NCI-H2196 treated with DMSO at 0.1 percent for 48 hours (cell line): ENCODE data around the gene CEP89.
A peak's percentile ranks its signal among the peaks of the same experiment; 100 is the strongest.

ENCODE experiments used
- DNase-seq: peaks from one replicate; lab custom pipeline; 2025; ENCODE audit not compliant: unreplicated experiment; lab: John Stamatoyannopoulos, UW

CEP89 gene

DNA sequence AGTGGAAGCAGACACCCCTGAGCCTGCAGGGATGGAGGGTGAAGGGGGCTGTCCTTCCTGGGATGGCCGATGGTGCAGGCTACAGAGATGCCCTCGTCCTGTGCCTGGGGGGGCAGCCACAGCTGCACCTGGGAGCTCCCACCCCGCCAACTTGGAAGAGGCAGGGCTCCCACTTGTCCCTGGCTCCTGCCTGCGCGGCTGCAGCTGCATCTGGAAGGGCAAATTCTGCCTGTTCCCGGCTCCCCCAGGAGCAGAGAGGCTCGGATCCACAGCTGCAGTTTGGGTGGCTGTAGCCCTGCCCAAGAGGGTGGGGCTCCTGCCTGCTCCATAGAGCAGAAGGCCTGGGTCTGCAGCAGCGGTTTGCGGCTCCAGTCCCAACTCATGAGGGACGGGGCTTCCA is 2.2 kb downstream of the CEP89 start:
- no peak for DNase-seq

DNA sequence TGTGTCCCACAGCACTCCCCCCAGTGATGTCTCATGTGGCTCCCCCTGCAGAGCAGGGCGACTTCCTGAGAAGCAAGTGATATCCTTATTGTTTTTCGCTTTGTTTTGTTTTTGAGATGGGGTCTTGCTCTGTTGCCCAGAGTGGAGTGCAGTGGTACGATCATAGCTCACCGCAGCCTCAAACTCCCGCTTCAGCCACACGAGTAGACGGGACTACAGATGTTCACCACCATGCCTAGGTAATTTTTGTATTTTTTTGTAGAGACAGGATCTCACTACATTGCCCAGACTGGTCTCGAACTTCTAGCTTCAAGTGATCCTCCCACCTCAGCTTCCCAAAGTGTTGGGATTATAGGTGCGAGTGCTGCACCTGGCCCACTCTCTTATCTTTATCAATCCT is 5.0 kb downstream of the CEP89 start:
- DNase-seq = no peak

DNA sequence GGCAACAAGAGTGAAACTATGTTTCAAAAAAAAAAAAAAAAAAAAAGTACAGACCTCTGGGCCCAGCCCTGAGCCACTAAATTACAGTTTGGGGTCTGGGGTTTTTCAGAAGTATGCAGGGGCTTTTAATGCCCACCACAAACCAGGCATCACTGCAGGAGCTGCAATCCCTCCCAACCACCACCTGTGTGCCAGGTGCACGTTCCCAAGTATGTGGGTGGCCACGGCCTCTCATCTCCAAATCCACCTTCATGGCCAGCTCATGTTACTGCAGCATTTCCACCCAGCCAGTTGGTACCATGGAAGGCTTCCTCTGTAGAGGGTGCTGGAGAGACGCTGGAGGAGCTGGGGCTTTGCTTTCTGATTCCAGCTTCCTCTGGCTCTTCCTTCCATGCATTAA is 26.5 kb downstream of the CEP89 start:
- no peak for DNase-seq

DNA sequence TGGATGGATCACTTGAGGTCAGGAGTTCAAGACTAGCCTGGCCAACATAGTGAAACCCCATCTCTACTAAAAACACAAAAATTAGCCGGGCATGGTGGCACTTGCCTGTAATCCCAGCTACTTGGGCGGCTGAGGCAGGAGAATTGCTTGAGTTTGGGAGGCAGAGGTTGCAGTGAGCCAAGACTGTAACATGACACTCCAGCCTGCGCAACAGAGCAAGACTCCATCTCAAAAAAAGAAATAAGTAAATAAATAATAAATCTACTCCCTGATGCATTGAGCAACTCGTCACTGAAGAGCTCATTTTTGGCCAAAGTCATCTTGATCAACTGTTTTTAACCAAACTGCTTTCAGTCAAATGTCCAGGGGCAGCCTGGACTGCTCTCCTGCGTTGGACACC is 30.5 kb downstream of the CEP89 start:
- peak; percentile 5 for DNase-seq

DNA sequence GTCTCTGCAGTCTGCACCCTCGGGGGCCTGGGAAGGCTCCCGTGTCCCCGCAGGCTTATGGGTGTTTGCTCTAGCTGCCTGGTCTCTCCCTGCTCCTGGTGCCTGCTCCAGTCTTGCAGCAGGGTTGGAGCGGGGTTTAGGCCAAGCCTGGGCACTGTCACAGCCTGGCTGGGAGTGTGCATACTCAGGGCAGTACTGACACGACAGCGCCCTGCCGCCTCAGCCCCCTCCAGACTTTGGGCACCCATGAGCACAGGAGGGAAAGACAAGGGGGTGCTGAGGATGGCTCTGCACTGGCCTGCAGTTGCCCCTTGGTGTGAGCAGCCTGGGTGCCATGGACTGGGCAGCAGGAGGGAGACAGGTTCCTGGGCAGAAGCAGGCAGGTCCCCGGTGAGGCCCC is 35.7 kb downstream of the CEP89 start:
- DNase-seq = no peak

DNA sequence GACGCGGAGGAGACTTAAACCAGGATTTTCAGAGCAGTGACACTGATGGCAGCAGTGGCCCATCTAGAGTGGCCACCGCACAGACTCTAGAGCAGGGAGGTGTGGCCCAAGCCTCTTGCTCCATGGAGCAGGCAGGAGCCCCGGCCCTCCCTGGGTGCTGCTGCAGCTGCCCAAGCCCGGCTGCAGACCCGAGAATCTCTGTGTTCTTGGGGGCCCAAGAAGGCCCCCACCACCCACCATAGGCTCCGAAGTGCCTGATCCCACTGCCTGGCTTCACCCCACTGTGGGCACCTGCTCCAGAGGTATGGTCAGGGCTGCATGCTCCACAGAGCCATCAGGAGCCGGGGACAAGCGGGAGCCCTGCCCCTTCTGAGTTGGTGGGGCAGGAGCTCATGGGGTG is 36.1 kb downstream of the CEP89 start:
- no peak for DNase-seq

DNA sequence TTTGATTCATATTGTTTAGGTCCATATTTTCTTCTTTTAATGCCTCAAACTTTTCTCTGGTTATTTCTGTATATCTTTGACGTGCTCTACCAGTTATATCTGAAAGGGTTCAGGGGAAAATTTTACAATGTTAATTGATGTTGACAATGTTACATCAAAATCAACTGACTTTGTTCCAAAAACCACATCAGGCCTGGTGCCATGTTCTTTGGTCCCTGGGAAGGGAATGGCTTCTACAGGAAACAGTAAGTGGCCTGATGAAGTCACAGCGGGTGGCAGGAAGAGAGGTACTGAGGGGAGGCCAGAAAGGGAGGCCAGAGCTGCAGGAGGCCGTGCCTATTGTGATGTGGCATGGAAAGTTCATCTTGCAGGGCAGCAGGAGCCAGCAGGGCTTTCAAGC is 38.2 kb downstream of the CEP89 start:
- no peak for DNase-seq

DNA sequence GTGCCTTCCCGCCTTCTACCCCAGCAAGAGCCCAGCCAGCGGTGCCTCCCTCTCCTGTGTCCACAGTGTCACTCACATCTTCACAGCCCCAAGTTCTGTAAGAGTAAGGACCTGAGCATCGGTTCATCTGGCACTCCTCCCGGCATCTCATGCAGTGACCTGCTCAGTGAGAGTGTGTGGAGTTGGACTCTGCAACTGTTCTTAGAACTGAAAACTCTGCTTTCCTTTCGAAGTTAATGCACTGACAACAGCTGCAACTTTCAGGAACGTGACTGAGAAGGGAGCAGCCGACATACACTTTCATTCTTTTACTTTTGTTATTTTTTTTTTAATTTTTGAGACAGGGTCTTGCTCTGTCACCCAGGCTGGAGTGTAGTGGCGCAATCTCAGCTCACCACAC is 41.2 kb downstream of the CEP89 start:
- no peak for DNase-seq

DNA sequence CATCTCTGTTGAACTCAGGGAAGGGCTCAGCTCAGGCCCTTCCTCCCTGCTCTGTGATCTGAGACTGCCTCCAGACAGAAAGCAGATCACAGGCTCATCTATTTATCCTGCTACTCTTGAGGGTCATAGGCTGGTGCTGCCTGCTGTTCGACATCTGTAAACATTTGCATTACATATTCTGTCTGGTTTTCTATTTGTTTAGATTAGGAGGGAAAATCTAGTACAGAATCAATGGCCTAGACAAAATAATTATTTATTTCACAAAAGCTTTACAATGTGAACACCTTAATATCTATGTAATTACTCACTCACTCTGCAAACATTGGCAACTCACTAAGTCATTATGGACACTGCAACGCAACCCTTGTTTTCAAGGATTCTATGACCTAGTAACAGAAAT is 43.0 kb downstream of the CEP89 start:
- DNase-seq = peak; percentile 14

DNA sequence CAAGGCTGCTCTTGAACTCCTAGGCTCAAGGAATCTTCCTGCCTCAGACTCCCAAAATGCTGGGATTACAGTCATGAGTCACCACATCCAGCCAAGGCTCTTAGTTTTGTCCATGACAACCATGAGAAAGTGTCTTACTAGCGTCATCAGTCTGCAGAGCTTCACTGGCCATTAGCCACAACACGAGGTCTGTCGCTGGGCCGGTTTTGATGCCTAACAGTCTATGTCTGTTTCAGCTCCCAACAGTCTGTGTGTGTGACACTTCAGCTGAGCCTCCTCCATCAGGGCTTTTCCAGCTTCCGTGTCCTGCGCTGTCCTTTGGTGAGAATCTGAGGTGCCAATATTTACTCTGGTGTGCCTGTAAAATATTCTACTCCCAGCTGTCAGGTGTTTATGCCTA is 47.6 kb downstream of the CEP89 start:
- no peak for DNase-seq

DNA sequence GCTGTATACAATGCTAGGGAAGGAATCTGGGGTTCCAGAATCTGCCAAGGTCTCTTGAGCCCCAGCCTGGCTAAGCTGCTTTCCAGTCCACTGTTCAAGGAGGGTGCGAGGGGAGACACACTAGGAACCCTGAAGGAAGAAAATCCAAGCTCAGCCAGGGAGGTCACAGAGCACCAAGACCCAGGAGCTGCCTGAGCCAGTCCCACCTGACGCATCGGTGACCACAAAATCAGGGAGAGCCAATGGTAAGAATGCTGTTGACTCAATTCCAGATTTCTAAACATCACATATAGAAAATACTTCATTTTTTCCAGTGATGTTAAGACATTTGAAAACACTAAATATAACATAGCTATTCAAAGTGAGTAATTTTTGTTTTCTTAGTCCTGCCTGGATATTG is 50.1 kb downstream of the CEP89 start:
- DNase-seq = no peak

DNA sequence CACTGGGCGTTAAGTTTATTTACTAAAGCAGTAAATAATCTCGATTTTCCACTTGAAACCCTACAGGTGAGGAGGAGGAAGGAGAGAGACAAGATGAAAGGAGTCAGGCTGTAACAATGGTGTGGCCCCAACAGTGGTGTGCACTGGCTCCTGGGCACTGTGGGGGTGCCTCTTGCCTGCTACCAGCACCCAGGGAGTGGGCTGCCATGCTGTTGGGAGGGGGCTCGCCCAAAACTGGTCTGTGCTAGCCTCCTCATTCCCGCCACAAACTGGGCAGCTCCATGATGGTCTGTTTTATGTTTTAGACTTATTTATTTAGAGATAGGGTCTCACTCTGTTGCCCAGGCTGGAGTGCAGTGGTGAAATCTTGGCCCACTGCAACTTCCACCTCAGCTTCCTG is 52.4 kb downstream of the CEP89 start:
- no peak for DNase-seq

DNA sequence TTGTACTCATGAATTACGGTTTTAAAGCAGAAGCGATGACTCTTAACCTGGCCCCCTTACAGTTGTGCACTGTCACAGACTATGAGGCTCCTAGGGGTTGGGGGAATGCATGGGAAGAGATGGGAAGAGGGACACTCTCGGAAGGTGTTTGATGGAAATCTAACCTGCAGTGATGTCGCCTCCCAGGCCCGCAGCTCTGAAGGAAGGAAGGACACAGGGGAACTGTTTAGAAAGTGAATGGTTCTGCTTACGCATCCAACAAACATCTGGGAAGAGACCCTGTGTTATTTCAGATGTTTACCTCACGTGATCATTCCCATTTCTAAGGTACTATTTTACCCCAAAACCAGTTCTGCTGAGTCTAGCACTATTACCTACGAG is 54.2 kb downstream of the CEP89 start:
- DNase-seq = no peak

DNA sequence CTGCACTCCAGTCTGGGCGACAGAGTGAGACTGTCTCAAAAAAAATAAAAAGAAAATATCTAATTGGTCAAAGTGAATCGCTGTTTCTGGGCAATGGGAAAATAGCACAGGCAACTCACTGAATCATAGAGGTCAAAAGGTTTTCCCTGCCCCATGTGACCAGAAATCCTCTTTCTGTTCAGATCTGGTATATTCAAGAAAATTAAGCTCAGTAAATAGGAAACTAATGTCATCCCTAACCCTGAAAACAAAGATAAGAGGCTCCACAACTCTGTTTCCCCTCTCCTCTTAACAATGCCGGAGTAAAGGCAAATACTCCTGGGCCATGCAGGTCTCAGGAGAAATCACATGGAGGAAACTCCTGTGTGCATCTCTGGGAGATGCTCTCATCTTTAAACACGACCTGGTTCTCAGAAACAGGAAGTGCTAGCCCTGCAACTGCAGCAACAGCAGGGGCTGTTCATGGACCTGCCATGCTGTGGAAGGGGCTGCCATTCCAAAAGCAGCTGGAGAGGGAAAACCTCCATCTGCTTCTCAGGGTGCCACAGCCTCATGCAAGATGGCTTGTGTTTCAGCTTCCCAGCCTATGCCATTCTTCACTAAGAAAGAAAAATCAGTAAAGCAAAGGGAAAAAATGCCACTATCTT is 54.7 kb downstream of the CEP89 start:
- DNase-seq = no peak

DNA sequence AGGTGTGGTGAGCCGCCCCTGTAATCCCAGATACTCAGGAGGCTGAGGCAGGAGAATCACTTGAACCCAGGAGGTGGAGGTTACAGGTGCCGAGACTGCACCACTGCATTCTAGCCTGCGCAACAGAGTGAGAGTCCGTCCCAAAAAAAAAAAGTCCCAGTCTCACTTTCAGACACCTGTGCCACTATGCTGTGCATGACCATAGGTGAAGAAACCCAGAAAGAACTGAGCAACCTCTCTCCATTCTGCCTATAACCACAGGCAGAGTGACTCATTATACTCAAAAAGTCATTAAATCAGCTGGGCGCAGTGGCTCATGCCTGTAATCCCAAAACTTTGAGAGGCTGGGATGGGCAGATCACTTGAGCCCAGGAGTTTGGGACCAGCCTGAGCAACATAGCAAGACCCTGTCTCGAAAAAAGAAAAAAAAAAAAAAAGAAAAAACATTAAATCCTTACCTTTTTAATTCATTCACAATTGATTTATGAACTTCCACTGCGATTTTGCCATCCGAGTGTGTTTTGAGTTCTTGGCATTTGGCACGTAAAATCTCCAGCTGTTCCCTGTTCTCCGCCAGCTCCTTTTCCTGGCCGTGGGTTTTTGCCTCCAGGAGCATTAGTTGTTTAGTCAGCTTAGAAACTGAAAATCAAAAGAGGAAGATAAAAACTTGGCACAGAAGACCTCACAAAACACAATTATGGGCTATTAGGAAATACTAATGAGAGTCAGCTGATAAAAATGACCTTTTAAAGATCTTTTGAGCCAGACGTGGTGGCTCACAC is 56.7 kb downstream of the CEP89 start:
- no peak for DNase-seq

DNA sequence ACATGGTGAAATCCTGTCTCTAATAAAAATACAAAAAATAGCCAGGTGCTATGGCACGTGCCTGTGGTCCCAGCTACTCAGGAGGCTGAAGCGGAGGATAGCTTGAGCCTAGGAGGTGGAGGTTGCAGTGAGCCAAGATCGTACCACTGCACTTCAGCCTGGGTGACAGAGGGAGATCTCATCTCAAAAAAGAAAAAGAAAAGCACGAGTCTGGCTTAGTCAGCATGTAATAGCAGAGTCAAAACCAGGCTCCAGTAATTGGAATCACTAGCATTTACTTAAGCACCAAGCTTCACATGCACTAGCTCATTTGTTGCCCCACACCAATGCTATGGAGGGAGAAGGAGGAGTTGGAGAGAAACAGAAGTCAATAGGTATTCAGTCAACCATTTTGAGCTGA is 60.3 kb downstream of the CEP89 start:
- no peak for DNase-seq

DNA sequence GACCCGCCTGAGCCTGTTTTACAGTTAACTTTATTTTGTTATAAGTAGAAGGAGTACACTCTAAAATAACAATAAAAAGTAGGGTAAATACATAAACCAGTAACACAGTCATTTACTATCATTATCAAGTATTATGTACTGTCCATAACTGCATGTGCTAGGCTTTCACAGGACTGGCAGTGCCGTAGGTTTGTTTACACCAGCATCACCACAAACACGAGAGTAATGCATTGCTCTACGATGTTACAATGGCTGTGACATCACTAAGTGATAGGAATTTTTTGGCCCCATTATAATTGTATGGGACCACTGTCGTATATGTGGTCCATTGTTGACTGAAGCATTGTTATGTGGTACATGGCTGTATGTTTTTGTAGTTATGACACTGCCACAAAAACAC is 60.9 kb downstream of the CEP89 start:
- no peak for DNase-seq

DNA sequence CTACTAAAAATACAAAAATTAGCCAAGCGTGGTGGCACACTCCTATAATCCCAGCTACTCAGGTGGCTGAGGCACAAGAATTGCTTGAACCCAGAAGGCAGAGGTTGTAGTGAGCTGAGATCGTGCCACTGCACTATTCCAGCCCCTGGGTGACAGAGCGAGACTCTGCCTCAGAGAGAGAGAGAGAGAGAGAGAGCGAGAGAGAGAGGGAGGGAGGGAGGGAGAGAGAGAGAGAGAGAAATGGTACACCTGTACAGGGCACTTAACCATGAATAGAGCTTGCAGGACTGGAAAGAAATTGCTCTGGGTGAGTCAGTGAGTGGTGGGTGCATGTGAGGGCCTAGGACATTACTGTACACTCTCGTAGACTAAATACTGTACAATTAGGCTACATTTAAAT is 61.7 kb downstream of the CEP89 start:
- no peak for DNase-seq

DNA sequence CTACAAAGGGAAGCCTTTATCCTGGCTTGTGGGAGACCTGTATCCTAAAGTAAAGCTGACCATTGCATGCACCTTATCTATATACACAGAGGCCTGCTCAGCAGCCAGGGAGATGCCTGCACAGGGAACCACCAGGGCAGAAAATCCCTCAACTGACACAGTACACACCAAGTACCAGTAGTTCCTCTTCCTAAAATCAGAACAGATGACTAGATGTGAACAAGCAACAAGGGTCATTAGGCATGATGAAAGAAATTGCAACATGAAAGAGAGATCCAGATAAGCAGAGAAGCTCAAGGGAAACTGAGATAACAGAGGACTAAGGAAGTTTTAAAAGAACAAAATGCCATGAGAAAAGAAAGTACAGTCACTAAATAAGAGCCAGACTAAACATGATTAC is 62.5 kb downstream of the CEP89 start:
- no peak for DNase-seq

DNA sequence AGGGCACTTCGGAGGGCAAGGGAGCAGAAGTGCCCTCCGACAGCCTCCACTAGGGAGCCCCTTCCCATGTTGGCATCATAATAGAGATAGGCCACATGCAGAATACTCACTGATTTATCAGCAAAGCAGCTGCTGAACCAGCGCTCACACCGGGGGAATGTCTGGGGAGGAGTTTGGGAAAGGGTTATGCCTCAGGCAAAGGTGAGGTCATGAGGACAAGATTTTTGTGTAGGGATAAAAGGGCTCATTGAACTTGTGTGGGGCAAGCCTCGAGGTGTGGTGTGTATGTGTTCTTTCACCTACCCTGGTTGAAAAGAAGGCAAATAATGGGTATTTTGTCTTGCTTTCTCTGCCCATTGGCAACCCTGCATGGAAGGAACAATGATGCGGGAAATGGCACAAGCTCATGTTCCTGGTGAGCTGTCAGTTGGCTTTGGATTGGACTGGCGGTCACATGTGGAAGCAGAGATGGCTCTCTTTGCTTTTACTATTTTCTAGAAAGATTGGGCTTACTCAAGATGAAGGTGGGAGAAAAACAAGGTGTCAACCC is 63.0 kb downstream of the CEP89 start:
- no peak for DNase-seq

DNA sequence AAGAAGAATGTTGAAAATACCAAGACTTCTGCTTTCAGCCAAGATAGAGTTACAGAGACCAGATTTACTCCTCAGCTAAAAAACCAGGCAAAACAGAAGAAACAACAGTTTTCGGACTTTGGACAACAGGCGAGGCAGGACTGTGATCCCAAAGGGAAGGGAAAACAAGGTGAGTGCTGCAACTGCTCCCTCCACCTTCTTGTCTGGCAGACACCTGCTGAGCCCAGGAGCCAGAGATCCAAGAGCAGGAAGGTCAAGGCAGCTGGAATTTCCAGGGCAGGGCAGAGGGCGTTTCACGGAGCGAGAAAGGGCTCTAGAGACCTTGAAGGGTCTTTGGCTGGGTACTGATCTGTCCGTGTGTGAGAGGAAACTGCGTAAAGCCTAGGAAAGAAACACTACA is 69.3 kb downstream of the CEP89 start:
- DNase-seq = no peak

DNA sequence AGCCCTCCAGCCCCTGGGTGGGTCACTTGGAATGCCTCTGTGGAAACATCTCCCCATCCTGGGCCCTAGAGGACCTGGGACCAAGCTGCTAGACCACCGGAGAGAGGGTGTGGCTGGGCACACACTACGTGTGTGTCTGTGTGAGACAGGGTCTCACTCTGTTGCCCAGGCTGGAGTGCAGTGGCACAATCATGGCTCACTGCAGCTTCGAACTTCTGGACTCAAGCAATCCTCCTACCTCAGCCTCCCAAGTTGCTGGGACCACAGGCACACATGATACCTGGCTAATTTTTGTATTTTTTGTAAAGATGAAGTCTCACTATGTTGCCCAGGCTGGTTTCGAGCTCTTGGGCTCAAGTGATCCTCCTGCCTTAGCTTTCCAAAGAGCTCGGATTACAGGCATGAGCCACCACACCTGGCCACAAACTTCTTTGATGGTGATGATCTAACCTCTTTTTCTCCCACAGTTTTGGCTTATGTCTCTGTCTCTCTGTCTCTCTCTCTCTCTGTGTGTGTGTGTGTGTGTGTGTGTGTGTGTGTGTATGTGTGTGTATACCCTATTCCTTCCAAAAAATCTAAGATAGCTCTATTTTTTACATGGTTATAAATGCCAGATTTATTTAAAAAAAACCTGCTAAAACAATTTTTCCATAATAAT is 70.1 kb downstream of the CEP89 start:
- no peak for DNase-seq
